Thymus (tissue), 11 donors: ENCODE results near the gene KCNH2. TPM values are rescaled to one million over a fixed set of nuclear protein-coding genes. Genes with fewer than 3 reads are reported as not detected.
A peak's percentile ranks its signal among the peaks of the same experiment; 100 is the strongest.

Source experiments
- DNase-seq, 9 donors: peaks; one replicate each; pipeline ENCODE4 v3.0.0-alpha.2; 2013; ENCODE audit warnings: low spot score in 9 of 9, low read depth in 6 of 9, missing footprints in 1 of 9
- H3K27ac ChIP-seq, 2 donors: one replicate each; pipeline ENCODE4 v1.5.1; 2013; ENCODE audit warnings: control low read depth in 1 of 2, low read depth in 1 of 2, low read length in 1 of 2, mild to moderate bottlenecking in 1 of 2, moderate library complexity in 1 of 2
- H3K27me3 ChIP-seq, 2 donors: one replicate each; pipeline ENCODE4 v1.5.1; 2013; ENCODE audit warnings: low read length in 1 of 2; ENCODE audit not compliant: control insufficient read depth in 2 of 2, insufficient read depth in 1 of 2
- H3K36me3 ChIP-seq, 2 donors: one replicate each; pipeline ENCODE4 v1.5.1; 2013; ENCODE audit warnings: low read length in 1 of 2, mild to moderate bottlenecking in 1 of 2, moderate library complexity in 1 of 2; ENCODE audit not compliant: control insufficient read depth in 2 of 2, insufficient read depth in 2 of 2
- H3K4me1 ChIP-seq, 2 donors: one replicate each; pipeline ENCODE4 v1.5.1; 2013; ENCODE audit warnings: low read length in 2 of 2; ENCODE audit not compliant: control insufficient read depth in 2 of 2, insufficient read depth in 2 of 2
- H3K4me3 ChIP-seq, 2 donors: one replicate each; pipeline ENCODE4 v1.5.1; 2013; ENCODE audit warnings: low read length in 2 of 2, control low read depth in 1 of 2, mild to moderate bottlenecking in 1 of 2
- H3K9me3 ChIP-seq, 2 donors: one replicate each; pipeline ENCODE4 v1.5.1; 2013; ENCODE audit warnings: low read length in 1 of 2, mild to moderate bottlenecking in 1 of 2; ENCODE audit not compliant: control insufficient read depth in 2 of 2, insufficient read depth in 1 of 2
- WGBS: extraction: QIAGEN DNeasy Blood & Tissue Kit; methylation state at CpG from one replicate; pipeline ENCODE4 v1.1.7; 2013; 5-methylcytosine and 5-hydroxymethylcytosine counted together
- polyA plus RNA-seq: library from polyadenylated mRNA; stranded (reverse); fragments of 200-250 nt; gene quantifications from one replicate; pipeline ENCODE4 v1.2.3, GENCODE V29; 2013
- total RNA-seq: library from RNA; stranded (reverse); fragments of 120-200 nt; gene quantifications from one replicate; pipeline ENCODE4 v1.2.4, GENCODE V29; 2013
- donor health status: healthy.

KCNH2 gene
- total and polyA plus RNA-seq, 2 donors, result 1.5 to 2.3 TPM

DNA sequence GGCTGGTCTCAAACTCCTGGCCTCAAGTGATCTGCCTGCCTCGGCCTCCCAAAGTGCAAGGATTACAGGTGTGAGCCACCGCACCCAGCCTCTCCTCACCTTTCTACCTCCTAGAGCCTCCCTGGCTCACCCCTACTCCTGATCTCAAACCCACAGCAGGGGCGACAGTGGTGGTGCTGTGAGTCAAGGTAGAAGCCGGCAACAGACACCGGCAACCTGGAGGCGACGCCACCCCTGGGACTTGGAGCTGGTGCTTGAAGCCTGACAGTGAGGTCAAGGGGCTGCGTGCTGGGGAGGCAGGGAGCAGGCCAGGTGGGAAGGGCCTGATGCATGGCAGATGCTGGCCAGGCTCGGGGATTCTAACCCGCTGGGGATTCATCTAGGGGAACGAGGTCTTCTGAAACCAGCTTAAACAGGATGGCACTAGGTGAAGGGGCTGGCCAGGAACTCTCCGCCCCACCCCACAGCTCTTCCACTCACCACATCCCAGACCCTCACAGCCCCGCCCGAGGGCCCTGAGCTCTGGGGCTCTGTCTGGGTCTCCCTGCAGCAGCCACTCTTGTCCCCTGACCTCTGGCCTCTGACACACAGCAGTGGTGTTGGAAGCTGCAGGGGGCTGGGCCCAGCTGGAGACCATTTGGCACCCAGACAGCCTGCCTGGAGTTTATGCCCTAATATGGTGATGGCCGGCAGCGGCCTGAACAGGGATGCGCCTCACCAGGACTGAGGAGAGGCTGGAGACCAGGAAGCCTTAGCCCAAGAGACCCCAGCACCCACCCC is 16.4 kb downstream of the KCNH2 start:
- peaks cover 29 to 85% of the 10 kb centered on the region in 2 donors for H3K27me3 ChIP-seq
- 85% methylated on average over 17 of the region's 17 CpGs for WGBS
- H3K36me3 ChIP-seq, result no peaks in the 10 kb centered on the region
- no peak overlapping the region for H3K27ac ChIP-seq
- peaks cover 0 to 2% of the 10 kb centered on the region in 2 donors for H3K9me3 ChIP-seq
- no peak overlapping the region for H3K4me3 ChIP-seq
- peaks cover 0 to 19% of the 10 kb centered on the region in 2 donors for H3K4me1 ChIP-seq
- DNase-seq, result no peak

DNA sequence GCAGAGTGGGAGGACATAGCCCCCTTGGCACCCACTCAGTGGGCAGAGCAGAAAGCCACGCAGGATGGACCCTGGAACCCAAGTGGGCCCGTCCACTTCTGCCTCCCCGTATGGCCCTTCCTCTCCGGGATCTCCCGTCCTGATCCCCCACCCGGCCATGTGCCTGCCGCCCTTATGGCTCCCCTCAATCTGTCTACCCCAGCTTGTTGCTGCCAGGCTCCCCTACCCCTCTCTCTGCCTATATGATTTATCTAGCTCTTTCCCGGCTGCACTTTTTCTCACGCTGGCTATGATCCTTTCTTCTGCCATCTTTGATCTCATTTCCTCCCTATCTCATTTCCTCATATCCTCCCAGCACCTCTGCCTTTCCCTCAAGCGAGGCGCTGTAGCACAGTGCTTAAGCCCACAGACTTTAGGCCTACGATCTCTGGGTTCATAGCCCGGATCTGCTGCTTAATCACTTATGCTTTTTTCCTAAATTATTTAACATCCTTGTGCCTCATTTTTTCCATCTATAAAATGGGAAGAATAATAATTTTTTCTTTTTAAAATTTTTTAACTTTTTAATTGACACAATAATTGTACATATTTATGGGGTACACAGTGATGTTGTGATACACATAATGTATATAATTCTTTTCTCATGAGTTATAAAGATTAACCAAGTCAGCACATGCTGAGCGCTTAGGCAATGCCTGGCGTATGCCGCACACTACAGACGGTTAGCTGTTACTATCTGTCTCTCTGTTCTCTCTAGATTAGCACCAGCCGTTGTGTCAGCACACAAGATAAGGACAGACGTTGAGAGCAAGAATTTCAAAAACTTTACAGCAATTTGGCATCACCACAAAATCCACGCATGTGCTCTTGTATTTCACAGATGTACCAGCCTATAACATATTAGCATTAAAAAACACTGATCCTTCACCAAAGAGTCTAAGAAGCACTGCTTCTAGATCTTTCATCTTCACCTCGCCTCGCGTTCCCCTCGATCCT is 18.1 kb downstream of the KCNH2 start:
- DNase-seq, result peak in 2 of 9 donors; percentile 19 to 34
- Histone ChIP-seq H3K9me3 (peaks cover 0 to 3% of the 10 kb centered on the region in 2 donors), H3K4me3 (no peak overlapping the region), H3K36me3 (no peaks in the 10 kb centered on the region), H3K27ac (no peak overlapping the region), H3K27me3 (peaks cover 38 to 88% of the 10 kb centered on the region in 2 donors), H3K4me1 (peaks cover 0 to 21% of the 10 kb centered on the region in 2 donors)
- 58% methylated on average over 24 of the region's 24 CpGs for WGBS

GRCh38 chr7:150959081-150959480 is 19.0 kb downstream of the KCNH2 start:
- peaks cover 0 to 21% of the 10 kb centered on the region in 2 donors for H3K4me1 ChIP-seq

DNA sequence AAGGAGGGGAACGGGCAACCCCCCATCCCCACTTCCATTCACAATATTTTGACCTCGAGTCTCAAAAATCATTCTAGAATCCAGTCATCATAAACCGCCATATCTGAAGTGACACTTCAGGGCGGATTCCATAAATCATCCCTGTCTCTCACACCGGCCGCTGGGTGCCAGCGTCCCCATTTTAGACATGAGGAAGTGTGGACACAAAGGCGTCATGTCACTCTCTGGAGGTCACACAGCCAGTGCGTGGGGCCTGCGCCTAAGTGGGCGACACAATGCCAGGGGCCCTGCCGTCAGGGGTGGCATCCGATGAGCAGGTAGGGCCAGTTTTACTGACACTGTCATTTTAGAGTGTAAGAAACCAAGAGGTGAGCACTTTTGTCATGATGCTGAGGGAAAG is 19.5 kb downstream of the KCNH2 start:
- DNase-seq, result no peak
- H3K27me3 ChIP-seq, result peaks cover 39 to 86% of the 10 kb centered on the region in 2 donors
- WGBS, result 57% methylated on average over 13 of the region's 13 CpGs

More at GRCh38 chr7:150959081-150959480, 19.0 kb downstream of the KCNH2 start:
- Histone ChIP-seq H3K27me3 (peaks cover 39 to 87% of the 10 kb centered on the region in 2 donors), H3K27ac (no peak overlapping the region), H3K9me3 (peaks cover 0 to 3% of the 10 kb centered on the region in 2 donors), H3K36me3 (no peaks in the 10 kb centered on the region), H3K4me3 (no peak overlapping the region)
- WGBS, result 94% methylated on average over 3 of the region's 3 CpGs
- DNase-seq, result no peak

GRCh38 chr7:150958062-150958552 is 20.0 kb downstream of the KCNH2 start:
- no peak for DNase-seq
- Histone ChIP-seq H3K4me1 (peaks cover 0 to 20% of the 10 kb centered on the region in 2 donors), H3K27ac (no peak overlapping the region), H3K27me3 (peaks cover 39 to 84% of the 10 kb centered on the region in 2 donors), H3K9me3 (peaks cover 0 to 3% of the 10 kb centered on the region in 2 donors), H3K4me3 (no peak overlapping the region), H3K36me3 (no peaks in the 10 kb centered on the region)
- WGBS, result 15% methylated on average over 74 of the region's 74 CpGs

More for the DNA sequence above, 19.5 kb downstream of the KCNH2 start:
- Histone ChIP-seq H3K9me3 (peaks cover 0 to 3% of the 10 kb centered on the region in 2 donors), H3K4me1 (peaks cover 0 to 21% of the 10 kb centered on the region in 2 donors), H3K4me3 (no peak overlapping the region), H3K27ac (no peak overlapping the region), H3K36me3 (no peaks in the 10 kb centered on the region)

DNA sequence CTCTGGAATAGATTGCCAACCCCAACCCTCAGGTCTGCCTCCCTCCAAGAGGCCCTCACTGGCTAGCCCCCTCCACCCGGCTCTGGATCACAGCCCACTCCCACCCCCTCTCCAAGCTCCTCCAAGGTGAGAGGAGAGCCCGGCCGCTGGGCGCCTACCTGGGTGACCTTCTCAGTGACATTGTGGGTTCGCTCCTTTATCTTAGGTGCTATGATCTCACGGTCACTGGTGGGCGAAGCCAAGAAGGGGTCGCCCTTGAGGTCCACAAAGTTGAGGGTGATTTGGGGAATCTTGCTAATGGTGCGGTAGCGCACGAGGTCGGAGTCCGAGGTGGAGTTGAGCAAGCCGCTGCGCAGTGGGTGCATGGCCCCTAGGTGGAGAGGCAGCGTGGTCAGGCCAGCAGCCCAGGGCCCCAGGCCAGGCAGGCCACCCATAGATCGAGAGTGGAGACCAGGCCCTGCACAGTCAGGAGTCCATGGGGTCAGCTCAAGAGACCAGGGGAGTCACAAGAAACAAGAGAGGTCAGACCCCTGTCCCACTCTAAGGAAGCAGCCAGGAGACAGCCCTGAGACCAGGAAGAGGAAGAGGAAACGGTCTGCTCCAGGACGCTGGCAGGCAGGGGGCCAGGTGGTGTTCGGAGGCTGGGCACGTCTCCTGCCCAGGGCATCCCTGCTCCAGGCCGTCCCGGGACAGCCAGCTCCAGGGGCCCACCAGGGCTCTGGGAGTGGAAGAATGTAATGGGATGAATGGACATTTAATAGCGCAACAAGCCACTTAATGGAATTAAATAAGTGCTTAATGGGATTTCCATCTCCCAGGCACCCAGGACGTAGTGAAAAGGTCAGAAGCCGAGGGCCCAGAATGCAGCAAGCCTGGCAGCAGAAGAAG is 20.7 kb downstream of the KCNH2 start:
- no peak overlapping the region for H3K4me3 ChIP-seq
- peaks cover 39 to 78% of the 10 kb centered on the region in 2 donors for H3K27me3 ChIP-seq
- H3K4me1 ChIP-seq, result peaks cover 0 to 14% of the 10 kb centered on the region in 2 donors
- DNase-seq, result no peak
- no peaks in the 10 kb centered on the region for H3K36me3 ChIP-seq
- WGBS, result 89% methylated on average over 26 of the region's 26 CpGs
- peaks cover 0 to 3% of the 10 kb centered on the region in 2 donors for H3K9me3 ChIP-seq
- no peak overlapping the region for H3K27ac ChIP-seq

DNA sequence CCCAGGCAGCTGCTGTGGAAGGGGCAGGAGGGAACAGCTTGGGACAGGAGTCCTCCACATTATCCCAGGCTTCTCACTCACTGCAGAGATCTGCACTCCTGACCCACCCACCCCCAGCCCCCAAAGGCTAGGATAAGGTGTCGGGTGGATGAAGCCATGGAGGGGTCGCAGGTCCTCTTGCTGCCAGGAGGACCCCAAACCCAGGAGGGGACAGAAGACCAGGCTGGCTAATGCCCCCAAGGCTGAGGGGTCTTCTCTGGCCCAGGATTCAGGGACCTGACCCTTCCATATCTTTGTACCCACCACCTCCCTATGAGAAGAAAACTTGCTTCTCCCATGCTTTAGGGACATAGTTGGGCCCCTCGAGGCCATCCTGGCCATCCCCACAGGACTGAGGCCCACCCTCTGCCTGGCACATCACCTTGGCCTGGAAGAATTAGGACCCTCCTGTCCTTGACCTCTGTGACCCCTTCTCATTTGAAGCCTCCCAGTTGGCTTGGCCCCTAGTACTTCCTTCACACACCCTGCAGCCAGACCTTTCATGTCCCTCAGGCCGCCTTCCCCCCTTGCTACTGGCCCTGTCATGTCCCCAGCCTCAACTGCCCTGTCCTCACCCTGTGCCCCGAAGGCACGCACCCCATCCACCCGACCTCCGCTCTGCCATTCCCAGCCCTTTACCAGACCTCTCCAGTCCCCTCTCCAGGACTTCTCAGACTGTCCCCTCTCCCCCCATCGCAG is 21.6 kb downstream of the KCNH2 start:
- 97% methylated on average over 9 of the region's 9 CpGs for WGBS
- no peak overlapping the region for H3K27ac ChIP-seq
- H3K4me1 ChIP-seq, result peaks cover 0 to 7% of the 10 kb centered on the region in 2 donors
- no peaks in the 10 kb centered on the region for H3K36me3 ChIP-seq
- no peak for DNase-seq
- no peak overlapping the region for H3K4me3 ChIP-seq
- H3K9me3 ChIP-seq, result peaks cover 0 to 3% of the 10 kb centered on the region in 2 donors
- H3K27me3 ChIP-seq, result peaks cover 39 to 70% of the 10 kb centered on the region in 2 donors
